Osteocyte (in vitro differentiated cells): ENCODE results near the gene GRM7. TPM values are rescaled to one million over a fixed set of nuclear protein-coding genes. Genes with fewer than 3 reads are reported as not detected.

Experiments
- DNase-seq: peaks from one replicate; pipeline ENCODE4 v3.0.0; 2021; ENCODE audit warnings: mixed read lengths; ENCODE audit not compliant: unreplicated experiment; ENCODE audit errors: extremely low spot score
- H3K27ac Mint-ChIP-seq: one replicate; pipeline ENCODE4 v1.8.0; 2021; ENCODE audit warnings: mild to moderate bottlenecking, mixed read lengths; ENCODE audit not compliant: unreplicated experiment
- H3K27me3 Mint-ChIP-seq: one replicate; pipeline ENCODE4 v1.8.0; 2021; ENCODE audit warnings: mixed read lengths; ENCODE audit not compliant: unreplicated experiment
- H3K36me3 Mint-ChIP-seq: one replicate; pipeline ENCODE4 v1.8.0; 2021; ENCODE audit warnings: mixed read lengths; ENCODE audit not compliant: unreplicated experiment
- H3K4me1 Mint-ChIP-seq: one replicate; pipeline ENCODE4 v1.8.0; 2021; ENCODE audit warnings: mixed read lengths; ENCODE audit not compliant: unreplicated experiment
- H3K4me3 Mint-ChIP-seq: one replicate; pipeline ENCODE4 v1.8.0; 2021; ENCODE audit warnings: mild to moderate bottlenecking, moderate library complexity, mixed read lengths; ENCODE audit not compliant: unreplicated experiment
- H3K9me3 Mint-ChIP-seq: one replicate; pipeline ENCODE4 v1.8.0; 2021; ENCODE audit warnings: mixed read lengths; ENCODE audit not compliant: unreplicated experiment
- total RNA-seq: library from RNA; stranded (reverse); gene quantifications from 2 replicates; pipeline ENCODE4 v1.2.1, GENCODE V29; 2021
- TF ChIP-seq, protein P1 (sequence below): fragments of 200-600 bp; sonication (generic); IDR thresholded peaks from 2 replicates; pipeline ENCODE4 v1.5.0; 2021; ENCODE audit warnings: antibody characterized with exemption, mild to moderate bottlenecking, moderate library complexity

The GRM7 gene
- total RNA-seq, 1 donor from 2014 or later: not detected

GRCh38 chr3:7201784-7202183, 340.9 kb downstream of the GRM7 start:
- TF ChIP-seq, protein P1, sequence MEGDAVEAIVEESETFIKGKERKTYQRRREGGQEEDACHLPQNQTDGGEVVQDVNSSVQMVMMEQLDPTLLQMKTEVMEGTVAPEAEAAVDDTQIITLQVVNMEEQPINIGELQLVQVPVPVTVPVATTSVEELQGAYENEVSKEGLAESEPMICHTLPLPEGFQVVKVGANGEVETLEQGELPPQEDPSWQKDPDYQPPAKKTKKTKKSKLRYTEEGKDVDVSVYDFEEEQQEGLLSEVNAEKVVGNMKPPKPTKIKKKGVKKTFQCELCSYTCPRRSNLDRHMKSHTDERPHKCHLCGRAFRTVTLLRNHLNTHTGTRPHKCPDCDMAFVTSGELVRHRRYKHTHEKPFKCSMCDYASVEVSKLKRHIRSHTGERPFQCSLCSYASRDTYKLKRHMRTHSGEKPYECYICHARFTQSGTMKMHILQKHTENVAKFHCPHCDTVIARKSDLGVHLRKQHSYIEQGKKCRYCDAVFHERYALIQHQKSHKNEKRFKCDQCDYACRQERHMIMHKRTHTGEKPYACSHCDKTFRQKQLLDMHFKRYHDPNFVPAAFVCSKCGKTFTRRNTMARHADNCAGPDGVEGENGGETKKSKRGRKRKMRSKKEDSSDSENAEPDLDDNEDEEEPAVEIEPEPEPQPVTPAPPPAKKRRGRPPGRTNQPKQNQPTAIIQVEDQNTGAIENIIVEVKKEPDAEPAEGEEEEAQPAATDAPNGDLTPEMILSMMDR: no peak
- Mint-ChIP-seq H3K4me1 (no peaks in the 10 kb centered on the region), H3K27ac (no peak overlapping the region), H3K4me3 (no peak overlapping the region), H3K9me3 (peaks cover 33% of the 10 kb centered on the region), H3K27me3 (no peaks in the 10 kb centered on the region), H3K36me3 (no peaks in the 10 kb centered on the region)
- no peak for DNase-seq

GRCh38 chr3:7203969-7204847, 343.3 kb downstream of the GRM7 start:
- H3K27me3 Mint-ChIP-seq: no peaks in the 10 kb centered on the region
- H3K36me3 Mint-ChIP-seq: no peaks in the 10 kb centered on the region
- no peak overlapping the region for H3K27ac Mint-ChIP-seq
- H3K9me3 Mint-ChIP-seq: peaks cover 31% of the 10 kb centered on the region
- no peak overlapping the region for H3K4me3 Mint-ChIP-seq
- TF ChIP-seq, protein P1: no peak
- H3K4me1 Mint-ChIP-seq: no peaks in the 10 kb centered on the region
- no peak for DNase-seq

DNA sequence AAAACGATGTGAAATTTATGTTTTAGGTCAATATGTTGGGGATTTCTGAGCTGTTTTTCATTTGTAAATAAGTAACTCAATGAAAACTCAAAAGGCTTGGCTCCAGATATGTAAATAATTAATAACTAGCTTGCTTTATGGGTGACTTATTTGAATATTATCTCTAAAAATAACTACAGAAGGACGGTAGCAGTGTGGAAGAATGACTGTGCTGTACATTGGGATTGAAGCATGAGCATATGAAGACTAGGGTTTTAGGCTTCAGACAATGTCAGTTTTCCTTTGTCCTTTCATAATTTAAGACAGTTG, 343.9 kb downstream of the GRM7 start:
- H3K9me3 Mint-ChIP-seq: peaks cover 32% of the 10 kb centered on the region
- no peaks in the 10 kb centered on the region for H3K36me3 Mint-ChIP-seq
- no peaks in the 10 kb centered on the region for H3K4me1 Mint-ChIP-seq
- H3K27ac Mint-ChIP-seq: no peak overlapping the region
- no peak overlapping the region for H3K4me3 Mint-ChIP-seq
- TF ChIP-seq, protein P1: no peak
- DNase-seq: no peak
- no peaks in the 10 kb centered on the region for H3K27me3 Mint-ChIP-seq

- TF ChIP-seq, protein P1: no peak
- Mint-ChIP-seq H3K27ac (no peak overlapping the region), H3K4me3 (no peak overlapping the region), H3K4me1 (no peaks in the 10 kb centered on the region), H3K27me3 (no peaks in the 10 kb centered on the region), H3K36me3 (no peaks in the 10 kb centered on the region), H3K9me3 (peaks cover 29% of the 10 kb centered on the region)
- DNase-seq: no peak
Measured at GRCh38 chr3:7205535-7205934, 344.6 kb downstream of the GRM7 start.

GRCh38 chr3:7205962-7206361, 345.0 kb downstream of the GRM7 start:
- TF ChIP-seq, protein P1: no peak
- Mint-ChIP-seq H3K27me3 (no peaks in the 10 kb centered on the region), H3K27ac (no peak overlapping the region), H3K4me1 (no peaks in the 10 kb centered on the region), H3K36me3 (no peaks in the 10 kb centered on the region), H3K4me3 (no peak overlapping the region), H3K9me3 (peaks cover 29% of the 10 kb centered on the region)
- no peak for DNase-seq
